B cell (primary cell): Measurements from ENCODE around the gene RBP2. TPM values are rescaled to one million over a fixed set of nuclear protein-coding genes. Genes with fewer than 3 reads are reported as not detected.

Experiments
- ATAC-seq: fragments of 200-7000 bp; cut with Tn5 transposase; one replicate; pipeline ENCODE4 v1.10.0; 2021; ENCODE audit warnings: low read depth, mild to moderate bottlenecking, moderate number of reproducible peaks, moderate library complexity
- CTCF ChIA-PET: fragments of 350-600 bp; sonication (Branson Sonifier 250); formaldehyde crosslinking; loops from one replicate; lab custom pipeline; 2021; ENCODE audit warnings: antibody characterized with exemption, inconsistent platforms; lab: Charles Lee
- POLR2A ChIA-PET: fragments of 350-600 bp; sonication (Branson Sonifier 250); formaldehyde crosslinking; loops from one replicate; lab custom pipeline; 2021; ENCODE audit warnings: antibody characterized with exemption; lab: Charles Lee
- DNase-seq: peaks from one replicate; pipeline ENCODE4 v3.0.0; 2013
- H2AFZ ChIP-seq: 2 replicates; pipeline ENCODE4 v1.6.1; 2012; ENCODE audit warnings: mild to moderate bottlenecking, low read depth, low read length; ENCODE audit not compliant: insufficient read depth, poor library complexity, severe bottlenecking
- H3K27ac ChIP-seq, 2 donors: 1 replicate in 1 of 2; 2 replicates in 1 of 2; pipeline ENCODE4 v1.5.1; 2012 to 2013; ENCODE audit warnings: low read length in 2 of 2, mild to moderate bottlenecking in 2 of 2, moderate library complexity in 1 of 2
- H3K27me3 ChIP-seq, 4 experiments: fragments of 200-600 bp in 1 of 4; sonication (generic) in 1 of 4; replicated peaks in 1 of 4; 1 replicate in 2 of 4; 2 replicates in 2 of 4; pipeline versions ENCODE4 v1.6.1 to v1.7.0; 2013 to 2016; ENCODE audit warnings: low read length in 3 of 4, mild to moderate bottlenecking in 2 of 4, mixed read lengths in 1 of 4, moderate library complexity in 1 of 4; ENCODE audit not compliant: insufficient read depth in 4 of 4, control insufficient read depth in 3 of 4; ENCODE audit errors: control extremely low read depth in 1 of 4
- H3K36me3 ChIP-seq, 2 experiments: replicated peaks in 1 of 2; 1 replicate in 1 of 2; 2 replicates in 1 of 2; pipeline versions ENCODE4 v1.6.1 to v1.7.1; 2013; ENCODE audit warnings: low read length in 1 of 2; ENCODE audit not compliant: insufficient read depth in 2 of 2, control insufficient read depth in 1 of 2; ENCODE audit errors: control extremely low read depth in 1 of 2, extremely low read depth in 1 of 2
- H3K4me1 ChIP-seq, 2 donors: fragments of 200-600 bp in 1 of 2; sonication (generic) in 1 of 2; 1 replicate in 1 of 2; 2 replicates in 1 of 2; pipeline versions ENCODE4 v1.5.1 to v1.6.1; 2013 to 2017; ENCODE audit warnings: low read length in 2 of 2; ENCODE audit not compliant: control insufficient read depth in 2 of 2, insufficient read depth in 2 of 2
- H3K4me2 ChIP-seq: replicated peaks from 2 replicates; pipeline ENCODE3; 2012; ENCODE audit warnings: mild to moderate bottlenecking, low read depth, low read length; ENCODE audit not compliant: poor library complexity, severe bottlenecking
- H3K4me3 ChIP-seq, 5 experiments: fragments of 200-600 bp in 1 of 5; sonication (generic) in 1 of 5; 1 replicate in 3 of 5; 2 replicates in 2 of 5; pipeline versions ENCODE4 v1.5.1 to v1.7.0; 2011 to 2016; ENCODE audit warnings: low read length in 4 of 5, mild to moderate bottlenecking in 4 of 5, low read depth in 2 of 5, control low read depth in 1 of 5, moderate library complexity in 1 of 5; ENCODE audit not compliant: insufficient read depth in 1 of 5; ENCODE audit errors: control extremely low read depth in 1 of 5, extremely low read depth in 1 of 5
- H3K79me2 ChIP-seq: fragments of 200-600 bp; sonication (generic); one replicate; pipeline ENCODE4 v1.6.0; 2016; ENCODE audit warnings: low read length; ENCODE audit not compliant: control insufficient read depth, insufficient read depth
- H3K9ac ChIP-seq: fragments of 200-600 bp; sonication (generic); 2 replicates; pipeline ENCODE4 v1.6.1; 2017; ENCODE audit warnings: mild to moderate bottlenecking, low read length, moderate library complexity
- H3K9me3 ChIP-seq, 3 donors: one replicate each; pipeline versions ENCODE4 v1.6.1 to v1.7.1; 2013; ENCODE audit warnings: low read length in 2 of 3; ENCODE audit not compliant: control insufficient read depth in 2 of 3, insufficient read depth in 1 of 3; ENCODE audit errors: control extremely low read depth in 1 of 3
- H4K20me1 ChIP-seq: 2 replicates; pipeline ENCODE4 v1.6.0; 2012; ENCODE audit warnings: mild to moderate bottlenecking, low read length; ENCODE audit not compliant: insufficient read depth, control insufficient read depth, poor library complexity, severe bottlenecking
- H3K27ac Mint-ChIP-seq: one replicate; pipeline ENCODE4 v1.8.0; 2021; ENCODE audit warnings: mixed read lengths
- H3K27me3 Mint-ChIP-seq: one replicate; pipeline ENCODE4 v1.8.0; 2021; ENCODE audit warnings: mixed read lengths
- H3K4me1 Mint-ChIP-seq: one replicate; pipeline ENCODE4 v1.8.0; 2021; ENCODE audit warnings: mixed read lengths
- H3K4me3 Mint-ChIP-seq: one replicate; pipeline ENCODE4 v1.8.0; 2021; ENCODE audit warnings: mixed read lengths
- H3K9me3 Mint-ChIP-seq: one replicate; pipeline ENCODE4 v1.8.0; 2022; ENCODE audit warnings: mixed read lengths; ENCODE audit not compliant: insufficient read depth
- CTCF ChIP-seq: fragments of 200-600 bp; IDR thresholded peaks from one replicate; pipeline ENCODE4 v1.8.0; 2022; ENCODE audit warnings: antibody characterized with exemption, mild to moderate bottlenecking
- EZH2 ChIP-seq: IDR thresholded peaks from 2 replicates; pipeline ENCODE4 v1.6.1; 2012; ENCODE audit warnings: borderline replicate concordance, low read depth, mild to moderate bottlenecking, moderate library complexity, low read length; ENCODE audit not compliant: insufficient read depth, poor library complexity, severe bottlenecking
- WGBS: methylation state at CpG from one replicate; pipeline ENCODE4 v1.1.5; 2013; ENCODE audit warnings: missing lambda C conversion rate; ENCODE audit not compliant: insufficient coverage; 5-methylcytosine and 5-hydroxymethylcytosine counted together
- intact Hi-C: fragments of 100-400 bp; cut with micrococcal nuclease; formaldehyde crosslinking; loops from one replicate; pipeline ENCODE4 v1.10.0; 2022
- polyA plus RNA-seq: library from polyadenylated mRNA; depleted of rRNA; stranded (reverse); fragments of >200 nt; gene quantifications from 2 replicates; pipeline ENCODE4 v1.2.3, GENCODE V29; 2012
- total RNA-seq, 2 donors: library from RNA; stranded (reverse); fragments of 120-200 nt in 1 of 2; gene quantifications; 1 replicate in 1 of 2; 2 replicates in 1 of 2; pipeline versions ENCODE4 v1.2.3 to v1.2.4, GENCODE V29; 2013 to 2022

RBP2 gene
- total and polyA plus RNA-seq, 2 donors (not counting 1 experiment from before 2014, with no cell fraction given): not detected

GRCh38 chr3:139448104-139448503 is 28.2 kb downstream of the RBP2 start:
- intact Hi-C loops: no loop called here
- Histone ChIP-seq H3K27ac (no peak overlapping the region), H3K9ac (no peak overlapping the region), H3K4me1 (no peaks in the 10 kb centered on the region), H3K36me3 (no peaks in the 10 kb centered on the region), H3K79me2 (no peaks in the 10 kb centered on the region), H4K20me1 (no peaks in the 10 kb centered on the region), H3K4me2 (no peak overlapping the region), H2AFZ (no peak overlapping the region), H3K4me3 (no peak overlapping the region), H3K9me3 (no peaks in the 10 kb centered on the region), H3K27me3 (no peaks in the 10 kb centered on the region)
- Mint-ChIP-seq H3K27me3 (no peaks in the 10 kb centered on the region), H3K27ac (no peak overlapping the region), H3K4me1 (no peaks in the 10 kb centered on the region), H3K4me3 (no peak overlapping the region), H3K9me3 (no peaks in the 10 kb centered on the region)
- no peak for DNase-seq
- WGBS: 80% methylated on average over 1 of the region's 3 CpGs
- POLR2A ChIA-PET: no interaction called here
- TF ChIP-seq EZH2 (no peak), CTCF (no peak)
- CTCF ChIA-PET: no interaction called here
- ATAC-seq: no peak

GRCh38 chr3:139447486-139447885 is 28.8 kb downstream of the RBP2 start:
- H3K9ac ChIP-seq: no peak overlapping the region
- no peaks in the 10 kb centered on the region for H3K79me2 ChIP-seq
- H3K4me3 ChIP-seq: no peak overlapping the region
- H3K27me3 ChIP-seq: no peaks in the 10 kb centered on the region
- Mint-ChIP-seq H3K27ac (no peak overlapping the region), H3K27me3 (no peaks in the 10 kb centered on the region), H3K9me3 (no peaks in the 10 kb centered on the region), H3K4me3 (no peak overlapping the region), H3K4me1 (no peaks in the 10 kb centered on the region)
- H3K9me3 ChIP-seq: no peaks in the 10 kb centered on the region
- H3K4me1 ChIP-seq: no peaks in the 10 kb centered on the region
- H3K36me3 ChIP-seq: no peaks in the 10 kb centered on the region
- POLR2A ChIA-PET: no interaction called here
- intact Hi-C loops: no loop called here
- ATAC-seq: no peak
- CTCF ChIA-PET: no interaction called here
- no peak overlapping the region for H3K27ac ChIP-seq
- no peak for DNase-seq
- H2AFZ ChIP-seq: no peak overlapping the region
- TF ChIP-seq EZH2 (no peak), CTCF (no peak)
- no peaks in the 10 kb centered on the region for H4K20me1 ChIP-seq
- no peak overlapping the region for H3K4me2 ChIP-seq
